PC-9 (cell line): Measurements from ENCODE around the gene PPP1R7. TPM values are rescaled to one million over a fixed set of nuclear protein-coding genes. Genes with fewer than 3 reads are reported as not detected.

Experiments
- BruUV-seq: library from RNA; stranded (reverse); fragments of 400-500 nt; replicated peaks from 2 replicates; lab custom pipeline; 2021; lab: Mats Ljungman, UMichigan
- CTCF ChIA-PET: fragments of 300-600 bp; sonication (Branson Sonifier 250); formaldehyde crosslinking; loops from one replicate; lab custom pipeline; 2022; ENCODE audit warnings: antibody characterized with exemption; lab: Charles Lee
- POLR2A ChIA-PET: fragments of 300-600 bp; sonication (Branson Sonifier 250); formaldehyde crosslinking; loops from one replicate; lab custom pipeline; 2022; ENCODE audit warnings: antibody characterized with exemption; ENCODE audit not compliant: unreplicated experiment; lab: Charles Lee
- DNase-seq, 2 experiments: peaks; one replicate each; pipeline versions ENCODE4 v3.0.0 to v3.0.0-alpha.2; 2015 to 2022; ENCODE audit warnings: mixed read lengths in 1 of 2
- H2AFZ ChIP-seq: fragments of 200-600 bp; sonication (generic); 2 replicates; pipeline ENCODE4 v1.8.1; 2017; ENCODE audit warnings: antibody characterized with exemption
- H3F3A ChIP-seq: fragments of 200-600 bp; sonication (generic); 2 replicates; pipeline ENCODE4 v1.8.1; 2017; ENCODE audit warnings: antibody characterized with exemption, mild to moderate bottlenecking, low read depth; ENCODE audit not compliant: insufficient read depth
- H3K27ac ChIP-seq: fragments of 200-600 bp; sonication (generic); 2 replicates; pipeline ENCODE4 v1.6.1; 2016; ENCODE audit warnings: mixed run types
- H3K27me3 ChIP-seq: fragments of 200-600 bp; sonication (generic); 2 replicates; pipeline ENCODE4 v1.6.1; 2016; ENCODE audit warnings: low read depth, mixed run types; ENCODE audit not compliant: insufficient read depth
- H3K36me3 ChIP-seq: fragments of 200-600 bp; sonication (generic); 2 replicates; pipeline ENCODE4 v1.6.1; 2016; ENCODE audit warnings: low read depth, mixed run types
- H3K4me1 ChIP-seq: fragments of 200-600 bp; sonication (generic); replicated peaks from 2 replicates; pipeline ENCODE4 v1.6.1; 2016; ENCODE audit warnings: mixed run types; ENCODE audit not compliant: insufficient read depth
- H3K4me2 ChIP-seq: fragments of 200-600 bp; sonication (generic); 2 replicates; pipeline ENCODE4 v1.6.1; 2017; ENCODE audit warnings: mixed run types
- H3K4me3 ChIP-seq: fragments of 200-600 bp; sonication (generic); 2 replicates; pipeline ENCODE4 v1.6.1; 2016; ENCODE audit warnings: mixed run types
- H3K79me2 ChIP-seq: fragments of 200-600 bp; sonication (generic); 2 replicates; pipeline ENCODE4 v1.6.1; 2017; ENCODE audit warnings: low read depth, mixed run types
- H3K9me2 ChIP-seq: fragments of 200-600 bp; sonication (generic); 2 replicates; pipeline ENCODE4 v1.8.1; 2017; ENCODE audit warnings: mild to moderate bottlenecking; ENCODE audit not compliant: insufficient read depth
- H3K9me3 ChIP-seq: fragments of 200-600 bp; sonication (generic); 2 replicates; pipeline ENCODE4 v1.8.1; 2016; ENCODE audit warnings: low read depth; ENCODE audit not compliant: insufficient read depth
- H4K20me1 ChIP-seq: fragments of 200-600 bp; sonication (generic); 2 replicates; pipeline ENCODE4 v1.8.1; 2017; ENCODE audit not compliant: insufficient read depth
- CTCF ChIP-seq: fragments of 200-600 bp; sonication (generic); conservative IDR thresholded peaks from 2 replicates; pipeline ENCODE4 v1.6.1; 2017; ENCODE audit warnings: mixed run types, antibody characterized with exemption, mild to moderate bottlenecking, moderate library complexity
- EZH2 ChIP-seq: fragments of 200-600 bp; sonication (generic); IDR thresholded peaks from 2 replicates; pipeline ENCODE4 v1.8.0; 2017; ENCODE audit warnings: antibody characterized with exemption, low read depth
- intact Hi-C: fragments of 100-400 bp; cut with micrococcal nuclease; formaldehyde crosslinking; loops from one replicate; pipeline ENCODE4 v1.10.0; 2022; ENCODE audit not compliant: unreplicated experiment
- total RNA-seq: library from RNA; stranded (reverse); gene quantifications from 2 replicates; pipeline ENCODE4 v1.2.3, GENCODE V29; 2021

The PPP1R7 gene
- total RNA-seq, 1 experiment from 2014 or later, result 113 TPM

- BruUV-seq, result no TSS peak
- CTCF ChIA-PET, result interaction anchor here (0.6 to 1.5 kb wide), 2 partner anchors 72 to 235 kb away, joined by 6 to 7 read pairs; no protein-coding TSS in a partner anchor
- no peak within 1 kb of the TSS for H3K27ac ChIP-seq
- H3K27me3 ChIP-seq, result no peaks in the 10 kb centered on the region
- peaks cover 50% of the 10 kb centered on the region for H3K79me2 ChIP-seq
- POLR2A ChIA-PET, result interaction anchor here (0.5 to 0.9 kb wide), 9 partner anchors 14 to 329 kb away, joined by 3 to 15 read pairs (median 4); no protein-coding TSS in a partner anchor
- H3K4me2 ChIP-seq, result peak within 1 kb of the TSS; percentile 93
- H3K4me1 ChIP-seq, result peaks cover 17% of the 10 kb centered on the region
- intact Hi-C loops, result loop anchor here (2.0 to 5.0 kb wide), 3 partner anchors 47 to 298 kb away; partner anchors contain the start of genes FARP2 and MTERF4
- H2AFZ ChIP-seq, result peak within 1 kb of the TSS; percentile 94
- no peaks in the 10 kb centered on the region for H4K20me1 ChIP-seq
- H3K36me3 ChIP-seq, result 0 out of 2 replicates have a peak, but pooled peaks cover 3% of the 10 kb centered on the region
- no peaks in the 10 kb centered on the region for H3K9me3 ChIP-seq
- peak; percentile 97 to 99 for DNase-seq
- H3K9me2 ChIP-seq, result no peaks in the 10 kb centered on the region
- peak within 1 kb of the TSS; percentile 76 for H3K4me3 ChIP-seq
- TF ChIP-seq CTCF (no peak), EZH2 (no peak)
- H3F3A ChIP-seq, result no peaks in the 10 kb centered on the region
These were observed 1.2 kb upstream of the PPP1R7 start, which contains the start of gene PASK for GRCh38 chr2:241148891-241149674. TSS of gene PASK (minus strand) at chr2:241149472. CDS start at chr2:241143032, 6,440 bp downstream.

GRCh38 chr2:241149675-241149924 lies 667 bp upstream of the PPP1R7 start:
- no peak for TF ChIP-seq EZH2
- TF ChIP-seq CTCF, result no peak
- Histone ChIP-seq H3F3A (no peaks in the 10 kb centered on the region), H3K27me3 (no peaks in the 10 kb centered on the region), H3K4me1 (peaks cover 17% of the 10 kb centered on the region), H3K27ac (no peak overlapping the region), H4K20me1 (no peaks in the 10 kb centered on the region; the same call in 1 of the 2 replicates), H3K4me3 (peak overlapping the region; percentile 76), H3K9me3 (no peaks in the 10 kb centered on the region), H2AFZ (peak overlapping the region; percentile 94), H3K36me3 (0 out of 2 replicates have a peak, but pooled peaks cover 3% of the 10 kb centered on the region), H3K79me2 (peaks cover 45% of the 10 kb centered on the region), H3K4me2 (peak overlapping the region; percentile 93), H3K9me2 (no peaks in the 10 kb centered on the region)
- no peak for DNase-seq
- POLR2A ChIA-PET, result interaction anchor here (0.5 to 0.9 kb wide), 7 partner anchors 13 to 328 kb away, joined by 3 to 15 read pairs (median 4); no protein-coding TSS in a partner anchor
- BruUV-seq, result no TSS peak
- intact Hi-C loops, result loop anchor here (2.0 to 5.0 kb wide), 3 partner anchors 47 to 299 kb away; partner anchors contain the start of genes FARP2 and MTERF4
- CTCF ChIA-PET, result interaction anchor here (1.5 kb wide), 1 partner anchor 72 kb away, joined by 7 read pairs; no protein-coding TSS in a partner anchor

GRCh38 chr2:241150660-241151530 lies 628 bp downstream of the PPP1R7 start:
- Histone ChIP-seq H3K27me3 (no peaks in the 10 kb centered on the region), H3K27ac (no peak overlapping the region), H3K4me2 (peak overlapping the region; percentile 93), H2AFZ (peak overlapping the region; percentile 94), H3K36me3 (0 out of 2 replicates have a peak, but pooled peaks cover 3% of the 10 kb centered on the region), H3K4me3 (peak overlapping the region; percentile 76), H3K9me2 (no peaks in the 10 kb centered on the region), H3K79me2 (peaks cover 44% of the 10 kb centered on the region), H3F3A (no peaks in the 10 kb centered on the region), H3K4me1 (peaks cover 17% of the 10 kb centered on the region), H4K20me1 (no peaks in the 10 kb centered on the region; the same call in 1 of the 2 replicates), H3K9me3 (no peaks in the 10 kb centered on the region)
- ChIA-PET CTCF (interaction anchor here (0.5 to 1.5 kb wide), 3 partner anchors 47 to 236 kb away, joined by 3 to 7 read pairs (median 6); no protein-coding TSS in a partner anchor), POLR2A (interaction anchor here (0.7 kb wide), 2 partner anchors 27 to 33 kb away, joined by 4 read pairs; no protein-coding TSS in a partner anchor)
- no peak for DNase-seq
- intact Hi-C loops, result loop anchor here (1.0 to 5.0 kb wide), 2 partner anchors 66 to 254 kb away; partner anchors contain the start of gene MAB21L4
- TF ChIP-seq CTCF (no peak), EZH2 (no peak)
- no TSS peak for BruUV-seq
